DOHH2 (cell line): ENCODE data around the gene CARHSP1.

Experiments
- H3F3A ChIP-seq: fragments of 200-600 bp; sonication (generic), shearing (Covaris generic); 2 replicates; pipeline ENCODE4 v1.6.0; 2016; ENCODE audit warnings: antibody characterized with exemption, mild to moderate bottlenecking; ENCODE audit not compliant: control insufficient read depth, insufficient read depth
- H3K27ac ChIP-seq: fragments of 200-600 bp; sonication (generic); 2 replicates; pipeline ENCODE4 v1.5.1; 2014; ENCODE audit warnings: low read depth, mild to moderate bottlenecking, low read length, moderate library complexity
- H3K27me3 ChIP-seq: fragments of 200-600 bp; sonication (generic); 2 replicates; pipeline ENCODE4 v1.6.1; 2014; ENCODE audit warnings: mild to moderate bottlenecking, low read length, mixed read lengths; ENCODE audit not compliant: control insufficient read depth
- H3K36me3 ChIP-seq: fragments of 200-600 bp; sonication (generic); 2 replicates; pipeline ENCODE4 v1.6.1; 2014; ENCODE audit warnings: mild to moderate bottlenecking, low read length, moderate library complexity, mixed read lengths; ENCODE audit not compliant: control insufficient read depth
- H3K4me1 ChIP-seq: fragments of 200-600 bp; sonication (generic); 2 replicates; pipeline ENCODE4 v1.6.1; 2014; ENCODE audit warnings: mild to moderate bottlenecking, low read length, mixed read lengths; ENCODE audit not compliant: control insufficient read depth
- H3K4me2 ChIP-seq: fragments of 200-600 bp; sonication (generic); 2 replicates; pipeline ENCODE4 v1.6.0; 2014; ENCODE audit warnings: mild to moderate bottlenecking, low read length, moderate library complexity
- H3K4me3 ChIP-seq: fragments of 200-600 bp; sonication (generic); 2 replicates; pipeline ENCODE4 v1.5.1; 2014; ENCODE audit warnings: mild to moderate bottlenecking, low read length, mixed read lengths
- H3K79me2 ChIP-seq: fragments of 200-600 bp; sonication (generic); 2 replicates; pipeline ENCODE4 v1.6.1; 2014; ENCODE audit warnings: mild to moderate bottlenecking, low read length, mixed read lengths; ENCODE audit not compliant: control insufficient read depth
- H3K9me2 ChIP-seq: fragments of 200-600 bp; sonication (generic); replicated peaks from 2 replicates; pipeline ENCODE4 v1.6.1; 2014; ENCODE audit warnings: mild to moderate bottlenecking, low read length, mixed read lengths; ENCODE audit not compliant: control insufficient read depth
- H3K9me3 ChIP-seq: fragments of 200-600 bp; sonication (generic); 2 replicates; pipeline ENCODE4 v1.6.1; 2014; ENCODE audit warnings: antibody characterized with exemption, low read length, mixed read lengths; ENCODE audit not compliant: control insufficient read depth, insufficient read depth
- H4K20me1 ChIP-seq: fragments of 200-600 bp; sonication (generic); 2 replicates; pipeline ENCODE4 v1.6.0; 2014; ENCODE audit warnings: low read depth, mild to moderate bottlenecking, antibody characterized with exemption, low read length, moderate library complexity; ENCODE audit not compliant: control insufficient read depth, insufficient read depth
- CTCF ChIP-seq: fragments of 200-600 bp; sonication (generic); IDR thresholded peaks from one replicate; pipeline ENCODE4 v1.5.1; 2014; ENCODE audit warnings: antibody characterized with exemption, mild to moderate bottlenecking, low read depth, low read length; ENCODE audit not compliant: poor library complexity, severe bottlenecking
- EZH2phosphoT487 ChIP-seq: fragments of 200-600 bp; sonication (generic); IDR thresholded peaks from 2 replicates; pipeline ENCODE4 v1.6.1; 2017; ENCODE audit warnings: borderline replicate concordance, mild to moderate bottlenecking, antibody characterized with exemption, low read length, moderate library complexity, mixed read lengths

CARHSP1 gene

DNA sequence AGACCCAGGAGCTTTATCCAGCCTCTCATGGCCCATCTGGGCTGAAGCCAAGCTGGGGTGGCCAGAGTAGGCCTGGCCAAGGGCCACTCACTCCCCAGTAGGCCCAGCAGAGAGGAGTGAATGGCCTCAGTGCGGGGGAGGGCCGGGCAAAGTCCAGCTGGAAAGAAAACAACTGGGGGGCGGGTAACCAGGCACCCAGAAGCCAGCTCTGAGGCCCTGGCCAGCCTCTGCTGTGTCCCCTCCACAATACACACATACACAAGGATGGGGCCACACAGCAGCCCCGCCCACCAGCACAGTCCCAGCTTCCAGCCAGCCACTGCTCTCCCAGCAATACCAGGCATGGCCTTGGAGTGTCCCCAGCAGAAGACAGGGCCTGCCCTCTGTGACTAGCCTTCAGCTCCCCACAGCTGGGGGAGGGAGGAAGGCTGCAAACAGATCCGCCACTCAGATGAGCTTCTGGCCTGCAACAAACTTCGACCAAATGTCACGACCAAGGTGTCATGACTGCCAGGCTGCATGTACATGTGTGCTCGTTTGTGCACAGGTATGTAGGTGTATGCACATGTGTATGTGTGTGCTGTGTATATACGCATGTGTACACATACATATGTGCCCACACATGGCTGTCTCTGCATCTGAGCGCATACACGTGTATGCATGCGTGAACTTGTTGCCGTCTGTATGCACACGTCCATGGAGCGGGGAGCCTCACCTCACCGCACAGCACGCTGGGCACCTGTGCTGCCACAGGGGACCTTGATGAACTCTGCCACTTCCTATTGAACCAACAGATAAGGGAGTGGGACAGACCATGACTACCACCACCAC lies 5.0 kb downstream of the CARHSP1 start:
- no peak overlapping the region for H3K27ac ChIP-seq
- H3K9me2 ChIP-seq: no peaks in the 10 kb centered on the region
- no peaks in the 10 kb centered on the region for H3K9me3 ChIP-seq
- H3K79me2 ChIP-seq: peaks cover 94% of the 10 kb centered on the region
- no peaks in the 10 kb centered on the region for H3K27me3 ChIP-seq
- H3K36me3 ChIP-seq: peaks cover 55% of the 10 kb centered on the region
- no peaks in the 10 kb centered on the region for H3F3A ChIP-seq
- TF ChIP-seq CTCF: no peak
- no peak for TF ChIP-seq EZH2phosphoT487
- H3K4me3 ChIP-seq: no peak overlapping the region
- H3K4me1 ChIP-seq: peaks cover 64% of the 10 kb centered on the region
- peak overlapping the region; percentile 2; the same call in 1 of the 2 replicates for H3K4me2 ChIP-seq
- H4K20me1 ChIP-seq: peaks cover 21% of the 10 kb centered on the region; the same call in 1 of the 2 replicates

GRCh38 chr16:8862309-8863130 lies 6.3 kb downstream of the CARHSP1 start:
- Histone ChIP-seq H3K27me3 (no peaks in the 10 kb centered on the region), H3K4me1 (peaks cover 64% of the 10 kb centered on the region), H4K20me1 (peaks cover 21% of the 10 kb centered on the region; the same call in 1 of the 2 replicates), H3K4me2 (no peak overlapping the region), H3K9me3 (no peaks in the 10 kb centered on the region), H3K9me2 (no peaks in the 10 kb centered on the region), H3K4me3 (no peak overlapping the region), H3K79me2 (peaks cover 97% of the 10 kb centered on the region), H3F3A (no peaks in the 10 kb centered on the region), H3K27ac (no peak overlapping the region), H3K36me3 (peaks cover 59% of the 10 kb centered on the region)
- TF ChIP-seq CTCF (no peak), EZH2phosphoT487 (no peak)

DNA sequence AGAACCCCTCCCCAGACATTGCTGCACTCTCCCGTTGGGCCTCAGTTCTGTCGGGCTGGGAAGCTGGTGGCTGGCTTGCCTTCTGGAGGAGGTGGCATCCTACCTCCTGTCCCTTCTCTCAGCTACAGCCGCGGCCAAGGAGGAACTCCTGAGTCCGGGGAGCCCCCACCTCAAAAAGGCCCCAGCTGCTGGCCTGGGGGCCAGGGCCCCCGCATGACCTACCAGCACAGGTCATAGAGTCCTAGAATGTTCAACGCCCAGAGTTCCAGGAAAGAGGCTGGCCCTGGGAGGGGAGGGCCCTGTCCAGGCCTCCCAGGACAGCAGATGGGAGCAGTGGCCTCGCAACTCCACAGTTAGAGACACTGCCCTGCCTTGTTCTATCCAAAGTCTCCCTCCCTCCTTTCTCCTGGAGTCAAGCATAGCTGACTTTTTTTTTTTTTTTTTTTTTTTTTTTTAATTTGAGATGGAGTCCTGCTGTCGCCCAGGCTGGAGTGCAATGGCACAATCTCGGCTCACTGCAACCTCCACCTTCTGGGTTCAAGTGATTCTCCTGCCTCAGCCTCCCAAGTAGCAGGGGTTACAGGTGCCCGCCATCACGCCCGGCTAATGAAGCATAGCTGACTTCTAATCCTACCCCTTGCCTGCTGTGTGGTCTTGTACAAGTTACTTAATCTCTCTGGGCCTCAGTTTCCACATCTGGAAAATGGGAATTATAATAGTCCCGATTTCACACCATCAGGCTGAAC lies 7.1 kb downstream of the CARHSP1 start:
- no peaks in the 10 kb centered on the region for H3F3A ChIP-seq
- no peaks in the 10 kb centered on the region for H3K9me3 ChIP-seq
- no peaks in the 10 kb centered on the region for H3K9me2 ChIP-seq
- H4K20me1 ChIP-seq: peaks cover 21% of the 10 kb centered on the region; the same call in 1 of the 2 replicates
- no peak overlapping the region for H3K27ac ChIP-seq
- H3K4me3 ChIP-seq: no peak overlapping the region
- H3K27me3 ChIP-seq: no peaks in the 10 kb centered on the region
- H3K4me1 ChIP-seq: peaks cover 58% of the 10 kb centered on the region
- H3K4me2 ChIP-seq: no peak overlapping the region
- TF ChIP-seq CTCF (no peak), EZH2phosphoT487 (no peak)
- peaks cover 89% of the 10 kb centered on the region for H3K79me2 ChIP-seq
- H3K36me3 ChIP-seq: peaks cover 56% of the 10 kb centered on the region
